HepG2 (cell line): ENCODE measurements around the gene CDC42EP1. TPM values are rescaled to one million over a fixed set of nuclear protein-coding genes. Genes with fewer than 3 reads are reported as not detected.

Source experiments
- ATAC-seq: fragments of 200-7000 bp; cut with Tn5 transposase; 3 replicates; pipeline ENCODE4 v1.9.1; 2020; ENCODE audit warnings: mild to moderate bottlenecking, moderate library complexity
- BruUV-seq: library from RNA; stranded (reverse); fragments of 400-500 nt; replicated peaks from 2 replicates; lab custom pipeline; 2021; lab: Mats Ljungman, UMichigan
- CTCF ChIA-PET: fragments of 300-600 bp; formaldehyde crosslinking; extraction: SDS; loops from one replicate; lab custom pipeline; 2021; ENCODE audit warnings: low total read pairs, inconsistent platforms, low intra/inter-chr PET ratio; lab: Yijun Ruan, JAX
- POLR2A ChIA-PET: fragments of 350-600 bp; sonication (Branson Sonifier 250); formaldehyde crosslinking; loops from one replicate; lab custom pipeline; 2020; ENCODE audit warnings: antibody characterized with exemption, inconsistent platforms; lab: Yijun Ruan, JAX
- DNase-seq: peaks from one replicate; pipeline ENCODE4 v3.0.0-alpha.2; 2015; ENCODE audit warnings: low spot score
- FAIRE-seq: peaks from 3 replicates; lab custom pipeline; 2011; peaks lifted over from hg19 to GRCh38; lab: Jason Lieb, UNC
- H2AFZ ChIP-seq: one replicate; pipeline ENCODE4 v1.6.1; 2011; ENCODE audit warnings: low read length, inconsistent platforms
- H3K27ac ChIP-seq: fragments of 300-600 bp; 3 replicates; pipeline ENCODE4 v1.8.0; 2011; ENCODE audit warnings: mixed run types, mild to moderate bottlenecking, mixed read lengths, low read length, inconsistent platforms; ENCODE audit not compliant: insufficient read depth; ENCODE audit errors: extremely low read length
- H3K27me3 ChIP-seq, 2 experiments: fragments of 200-600 bp in 1 of 2; 2 replicates in 1 of 2; 3 replicates in 1 of 2; pipeline versions ENCODE4 v1.6.0 to v1.8.0; 2011; ENCODE audit warnings: low read length in 2 of 2, mild to moderate bottlenecking in 2 of 2, moderate library complexity in 2 of 2, inconsistent platforms in 1 of 2; ENCODE audit not compliant: insufficient read depth in 2 of 2, control insufficient read depth in 1 of 2
- H3K36me3 ChIP-seq, 2 experiments: fragments of 200-600 bp in 1 of 2; replicated peaks in 1 of 2; 2 replicates in 1 of 2; 3 replicates in 1 of 2; pipeline versions ENCODE4 v1.5.1 to v1.8.0; 2011; ENCODE audit warnings: low read length in 2 of 2, inconsistent platforms in 1 of 2; ENCODE audit not compliant: insufficient read depth in 2 of 2, control insufficient read depth in 1 of 2
- H3K4me1 ChIP-seq: 2 replicates; pipeline ENCODE4 v1.5.1; 2012; ENCODE audit warnings: low read length, inconsistent platforms; ENCODE audit not compliant: insufficient read depth
- H3K4me2 ChIP-seq: 2 replicates; pipeline ENCODE4 v1.6.0; 2011; ENCODE audit warnings: low read depth, low read length, inconsistent platforms
- H3K4me3 ChIP-seq, 3 experiments: fragments of 200-600 bp in 1 of 3; sonication (generic), shearing (Covaris generic) in 1 of 3; replicated peaks in 1 of 3; 2 replicates each; pipeline ENCODE4 v1.5.1; 2011 to 2016; ENCODE audit warnings: low read length in 3 of 3, inconsistent platforms in 2 of 3, low read depth in 2 of 3, mild to moderate bottlenecking in 2 of 3, control low read depth in 1 of 3, mixed read lengths in 1 of 3; ENCODE audit not compliant: insufficient read depth in 1 of 3
- H3K79me2 ChIP-seq: one replicate; pipeline ENCODE4 v1.6.1; 2011; ENCODE audit warnings: low read length, inconsistent platforms; ENCODE audit not compliant: insufficient read depth
- H3K9ac ChIP-seq: 2 replicates; pipeline ENCODE4 v1.6.0; 2011; ENCODE audit warnings: mild to moderate bottlenecking, low read depth, low read length, inconsistent platforms; ENCODE audit not compliant: insufficient read depth
- H3K9me3 ChIP-seq: 2 replicates; pipeline ENCODE4 v1.5.1; 2012; ENCODE audit warnings: mild to moderate bottlenecking, low read length
- H4K20me1 ChIP-seq: 2 replicates; pipeline ENCODE4 v1.6.0; 2011; ENCODE audit warnings: inconsistent platforms, mild to moderate bottlenecking, low read length, moderate library complexity; ENCODE audit not compliant: insufficient read depth
- AGO1 ChIP-seq: fragments of 200-400 bp; formaldehyde crosslinking; IDR thresholded peaks from 2 replicates; pipeline ENCODE4 v1.6.1; 2017; ENCODE audit warnings: mild to moderate bottlenecking, low read depth, low read length, moderate library complexity; ENCODE audit not compliant: poor library complexity, severe bottlenecking
- DBP ChIP-seq: sonication (generic); formaldehyde crosslinking; IDR thresholded peaks from 2 replicates; pipeline ENCODE4 v1.4.0; 2020; ENCODE audit warnings: missing genetic modification reagents; ENCODE audit errors: not compliant biosample characterization
- FOSL2 ChIP-seq: sonication (generic); formaldehyde crosslinking; IDR thresholded peaks from 2 replicates; pipeline ENCODE4 v1.4.0; 2020; ENCODE audit warnings: missing genetic modification reagents
- HNRNPL ChIP-seq: fragments of 200-400 bp; formaldehyde crosslinking; IDR thresholded peaks from 2 replicates; pipeline ENCODE4 v1.6.1; 2017; ENCODE audit warnings: mild to moderate bottlenecking, low read depth, low read length
- MLLT10 ChIP-seq: sonication (generic); formaldehyde crosslinking; IDR thresholded peaks from 2 replicates; pipeline ENCODE4 v1.4.0; 2020; ENCODE audit warnings: missing genetic modification reagents
- NR2F6 ChIP-seq, 2 experiments: IDR thresholded peaks; 2 replicates each; pipeline ENCODE4 v1.6.1; 2016; ENCODE audit warnings: antibody characterized with exemption in 1 of 2, mild to moderate bottlenecking in 1 of 2
- POGK ChIP-seq: sonication (generic); formaldehyde crosslinking; conservative IDR thresholded peaks from 2 replicates; pipeline ENCODE4 v1.8.0; 2022; ENCODE audit warnings: mild to moderate bottlenecking, moderate library complexity, missing genetic modification reagents
- POLR2G ChIP-seq: fragments of 200-400 bp; formaldehyde crosslinking; IDR thresholded peaks from 2 replicates; pipeline ENCODE4 v1.6.1; 2018; ENCODE audit warnings: mild to moderate bottlenecking, low read depth, low read length, moderate library complexity
- SMARCC2 ChIP-seq: fragments of 450-650 bp; IDR thresholded peaks from 2 replicates; pipeline ENCODE4 v1.6.1; 2017; ENCODE audit warnings: antibody characterized with exemption, mild to moderate bottlenecking
- ZBTB7B ChIP-seq: sonication (generic); formaldehyde crosslinking; IDR thresholded peaks from 2 replicates; pipeline ENCODE4 v1.4.0; 2020; ENCODE audit warnings: missing genetic modification reagents
- ZFY ChIP-seq: sonication (generic); formaldehyde crosslinking; IDR thresholded peaks from 2 replicates; pipeline ENCODE4 v1.4.0; 2020; ENCODE audit warnings: missing genetic modification reagents
- ZNF124 ChIP-seq: sonication (generic); formaldehyde crosslinking; IDR thresholded peaks from 2 replicates; pipeline ENCODE4 v1.4.0; 2020; ENCODE audit warnings: missing genetic modification reagents
- WGBS: methylation state at CpG from one replicate; pipeline ENCODE4 v1.1.6; 2017; ENCODE audit warnings: low lambda C conversion rate; 5-methylcytosine and 5-hydroxymethylcytosine counted together
- in situ Hi-C: cut with HindIII; loops from 2 replicates; pipeline ENCODE4 v1.10.0; 2017; ENCODE audit warnings: low pct_unique_long_range_greater_than_20kb; ENCODE audit not compliant: extremely low pct_ligation_motif_present
- intact Hi-C: fragments of 100-400 bp; cut with micrococcal nuclease; formaldehyde crosslinking; loops from one replicate; pipeline ENCODE4 v1.10.0; 2022; ENCODE audit not compliant: unreplicated experiment
- polyA plus RNA-seq, 8 experiments: library from polyadenylated mRNA; depleted of rRNA in 3 of 8; stranded (reverse) in 7 of 8; unstranded in 1 of 8; fragments of >200 nt; fragmentation: Illumina TruSeq in 4 of 8; extraction: Trizol in 4 of 8; gene quantifications; 2 replicates each; pipeline versions ENCODE4 v1.2.1 to v1.2.3, GENCODE V29; 2011 to 2016; ENCODE audit warnings: low read depth in 4 of 8, missing spikeins in 1 of 8, mixed read lengths in 1 of 8; ENCODE audit not compliant: insufficient read depth in 1 of 8
- total RNA-seq, 5 experiments: library from RNA; depleted of rRNA; stranded (reverse); fragments of >200 nt; fragmentation: Illumina TruSeq; extraction: Trizol; gene quantifications; 2 replicates each; pipeline ENCODE4 v1.2.3, GENCODE V29; 2016; ENCODE audit warnings: low read depth in 1 of 5
- TF ChIP-seq, protein P1 (sequence below): sonication (generic); formaldehyde crosslinking; IDR thresholded peaks from 2 replicates; pipeline ENCODE4 v1.5.0; 2020; ENCODE audit warnings: missing genetic modification reagents, mild to moderate bottlenecking, borderline replicate concordance

Gene CDC42EP1
- total and polyA plus RNA-seq, 2 of the 13 experiments (the other 11 are each of a cell fraction or from before 2014, with no cell fraction given) = 17.1 to 29.5 TPM

- FAIRE-seq = no peak
- no peaks in the 10 kb centered on the region for H3K27me3 ChIP-seq
- ChIA-PET CTCF (no interaction called here), POLR2A (interaction anchor here (0.9 to 1.5 kb wide), 3 partner anchors 38 to 43 kb away, joined by 3 read pairs; no protein-coding TSS in a partner anchor)
- H3K9ac ChIP-seq = no peak overlapping the region
- peak overlapping the region in 1 of 3 experiments; percentile 43; a peak in 1 of 6 replicates for H3K4me3 ChIP-seq
- 40% methylated on average over 7 of the region's 7 CpGs for WGBS
- no peak for DNase-seq
- H3K27ac ChIP-seq = no peak overlapping the region
- intact Hi-C loops = loop anchor here (10.0 kb wide), 1 partner anchor 51 kb away; no protein-coding TSS in a partner anchor
- H4K20me1 ChIP-seq = no peaks in the 10 kb centered on the region
- in situ Hi-C loops = no loop called here
- no peaks in the 10 kb centered on the region for H3K79me2 ChIP-seq
- no peaks in the 10 kb centered on the region for H3K36me3 ChIP-seq
- no TSS peak for BruUV-seq
- no peak overlapping the region for H2AFZ ChIP-seq
- ATAC-seq = no peak
- H3K9me3 ChIP-seq = no peaks in the 10 kb centered on the region
- H3K4me2 ChIP-seq = peak overlapping the region; percentile 58
- TF ChIP-seq NR2F6 (IDR thresholded peaks at IDR 0.05) = peak; percentile 43; the same call in 1 of the 2 replicates
- no peak for TF ChIP-seq NR2F6 (CRISPR knock-in tag; IDR thresholded peaks at IDR 0.05)
- TF ChIP-seq ZFY (CRISPR knock-in tag) = 0 out of 2 replicates have a peak, but pooled peaks have one; percentile 12
- TF ChIP-seq ZBTB7B (CRISPR knock-in tag) = no peak
- peaks cover 73% of the 10 kb centered on the region for H3K4me1 ChIP-seq
Measured at GRCh38 chr22:37525746-37526350, 34.4 kb upstream of the CDC42EP1 start.

DNA sequence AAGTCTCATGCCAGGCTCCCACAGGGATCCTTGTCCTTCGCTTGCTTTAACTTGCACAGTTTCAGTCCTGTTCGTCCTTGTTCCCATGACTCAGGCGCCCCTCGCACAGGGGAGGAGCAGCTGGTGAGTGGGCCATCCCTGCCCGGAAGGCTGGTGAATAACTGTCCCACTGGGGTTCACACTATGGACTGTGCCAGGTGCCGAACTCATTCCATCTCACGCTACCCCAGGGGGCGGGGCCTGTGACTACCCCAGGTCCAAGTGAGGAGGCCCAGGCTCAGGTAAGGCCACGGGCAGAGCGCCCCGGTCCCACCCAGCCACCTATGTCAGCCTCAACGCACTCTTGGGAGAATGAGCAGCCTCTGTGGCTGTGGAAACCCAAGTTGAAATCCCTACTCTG is 33.9 kb upstream of the CDC42EP1 start:
- intact Hi-C loops = loop anchor here (10.0 kb wide), 1 partner anchor 52 kb away; no protein-coding TSS in a partner anchor
- no TSS peak for BruUV-seq
- POLR2A ChIA-PET = interaction anchor here (1.2 to 1.5 kb wide), 2 partner anchors 24 to 37 kb away, joined by 3 to 5 read pairs; no protein-coding TSS in a partner anchor
- Histone ChIP-seq H4K20me1 (no peaks in the 10 kb centered on the region), H3K4me2 (peak overlapping the region; percentile 58), H3K36me3 (no peaks in the 10 kb centered on the region), H3K79me2 (no peaks in the 10 kb centered on the region), H3K9ac (no peak overlapping the region), H3K4me1 (peaks cover 68% of the 10 kb centered on the region), H3K27me3 (peaks cover 0 to 4% of the 10 kb centered on the region in 2 experiments; a peak in 1 of 5 replicates), H3K27ac (no peak overlapping the region), H3K9me3 (no peaks in the 10 kb centered on the region), H2AFZ (no peak overlapping the region), H3K4me3 (peak overlapping the region in 1 of 3 experiments; percentile 43; a peak in 1 of 6 replicates)
- peak; percentile 32 for ATAC-seq
- in situ Hi-C loops = no loop called here
- DNase-seq = no peak
- CTCF ChIA-PET = no interaction called here
- 28% methylated on average over 4 of the region's 12 CpGs for WGBS
- FAIRE-seq = no peak
- TF ChIP-seq HNRNPL (peak; percentile 76; the same call in 1 of the 2 replicates), DBP (CRISPR knock-in tag) (no peak), POLR2G (no peak), AGO1 (no peak), SMARCC2 (no peak), ZNF124 (CRISPR knock-in tag) (no peak), FOSL2 (CRISPR knock-in tag) (peak; percentile 37; the same call in 1 of the 2 replicates), POGK (CRISPR knock-in tag) (no peak), MLLT10 (CRISPR knock-in tag) (no peak)
- TF ChIP-seq, protein P1, sequence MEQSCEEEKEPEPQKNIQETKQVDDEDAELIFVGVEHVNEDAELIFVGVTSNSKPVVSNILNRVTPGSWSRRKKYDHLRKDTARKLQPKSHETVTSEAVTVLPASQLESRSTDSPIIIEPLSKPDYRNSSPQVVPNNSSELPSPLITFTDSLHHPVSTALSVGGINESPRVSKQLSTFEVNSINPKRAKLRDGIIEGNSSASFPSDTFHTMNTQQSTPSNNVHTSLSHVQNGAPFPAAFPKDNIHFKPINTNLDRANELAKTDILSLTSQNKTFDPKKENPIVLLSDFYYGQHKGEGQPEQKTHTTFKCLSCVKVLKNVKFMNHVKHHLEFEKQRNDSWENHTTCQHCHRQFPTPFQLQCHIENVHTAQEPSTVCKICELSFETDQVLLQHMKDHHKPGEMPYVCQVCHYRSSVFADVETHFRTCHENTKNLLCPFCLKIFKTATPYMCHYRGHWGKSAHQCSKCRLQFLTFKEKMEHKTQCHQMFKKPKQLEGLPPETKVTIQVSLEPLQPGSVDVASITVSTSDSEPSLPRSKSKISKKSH (CRISPR knock-in tag) = no peak
